LNCaP clone FGC (cell line): Measurements from ENCODE around the gene NEK5.
A peak's percentile ranks its signal among the peaks of the same experiment; 100 is the strongest.
"Not testable (repeated sequence)": the region's sequence is repeated elsewhere in the genome, so short reads cannot be mapped to it uniquely, and the experiment has no call there.

ENCODE experiments used
- DNase-seq: peaks from one replicate; pipeline ENCODE4 v3.0.0-alpha.2; 2011; ENCODE audit warnings: low read depth
- H3K4me3 ChIP-seq: 2 replicates; pipeline ENCODE4 v1.5.1; 2011; ENCODE audit warnings: mild to moderate bottlenecking, low read depth, low read length, control low read depth
- CTCF ChIP-seq: IDR thresholded peaks from 2 replicates; pipeline ENCODE4 v1.5.1; 2012; ENCODE audit warnings: mild to moderate bottlenecking; ENCODE audit not compliant: control insufficient read depth, insufficient read depth; ENCODE audit errors: extremely low read depth

NEK5 gene

GRCh38 chr13:52128714-52129700 is at the start of gene NEK5:
Gene NEK5 (minus strand): TSS chr13:52129073. CDS start chr13:52127482, 1,591 bp downstream.
- TF ChIP-seq CTCF, result peak; percentile 73
- no peak for DNase-seq

GRCh38 chr13:52177276-52177675 is 48.4 kb upstream of the NEK5 start:
- TF ChIP-seq CTCF, result no peak
- DNase-seq, result no peak
- H3K4me3 ChIP-seq, result no peak overlapping the region

More at GRCh38 chr13:52128714-52129700, at the start of gene NEK5:
- H3K4me3 ChIP-seq, result peak within 1 kb of the TSS; percentile 55

- DNase-seq, H3K4me3 ChIP-seq: not testable (repeated sequence)
Observed at GRCh38 chr13:52173970-52174369, 45.1 kb upstream of the NEK5 start.

- TF ChIP-seq CTCF, result no peak
- H3K4me3 ChIP-seq, result no peak overlapping the region
- peak; percentile 47 for DNase-seq
Observed at GRCh38 chr13:52173373-52173772, 44.5 kb upstream of the NEK5 start.

- H3K4me3 ChIP-seq, DNase-seq: not testable (repeated sequence)
Observed at GRCh38 chr13:52171686-52172085, 42.8 kb upstream of the NEK5 start.

GRCh38 chr13:52170828-52171391 is 42.0 kb upstream of the NEK5 start:
- not testable (repeated sequence) for H3K4me3 ChIP-seq, DNase-seq

- no peak overlapping the region for H3K4me3 ChIP-seq
- DNase-seq, result no peak
- TF ChIP-seq CTCF, result no peak
Observed at GRCh38 chr13:52169839-52170238, 41.0 kb upstream of the NEK5 start.

GRCh38 chr13:52165411-52165810 is 36.5 kb upstream of the NEK5 start:
- DNase-seq, result no peak
- H3K4me3 ChIP-seq, result no peak overlapping the region
- no peak for TF ChIP-seq CTCF
